Parathyroid adenoma (tissue), 2 donors: ENCODE measurements around the gene CNTN5.

Experiments
- H2AFZ ChIP-seq: fragments of 300-600 bp; sonication (generic); one replicate; pipeline ENCODE4 v1.7.0; 2017; ENCODE audit warnings: antibody characterized with exemption, mild to moderate bottlenecking
- H3K27ac ChIP-seq: fragments of 300-600 bp; sonication (generic); one replicate; pipeline ENCODE4 v1.7.0; 2017
- H3K27me3 ChIP-seq: fragments of 300-600 bp; sonication (generic); one replicate; pipeline ENCODE4 v1.7.0; 2017; ENCODE audit warnings: low read length; ENCODE audit not compliant: control insufficient read depth, insufficient read depth
- H3K36me3 ChIP-seq: fragments of 300-600 bp; sonication (generic); one replicate; pipeline ENCODE4 v1.7.0; 2017; ENCODE audit warnings: low read length; ENCODE audit not compliant: control insufficient read depth, insufficient read depth
- H3K4me1 ChIP-seq: fragments of 300-600 bp; sonication (generic); one replicate; pipeline ENCODE4 v1.7.0; 2017; ENCODE audit warnings: control low read depth
- H3K4me2 ChIP-seq: fragments of 300-600 bp; sonication (generic); one replicate; pipeline ENCODE4 v1.7.0; 2017; ENCODE audit warnings: low read length
- H3K4me3 ChIP-seq: fragments of 300-600 bp; sonication (generic); one replicate; pipeline ENCODE4 v1.7.0; 2017; ENCODE audit warnings: low read depth, low read length
- H3K79me2 ChIP-seq: fragments of 300-600 bp; sonication (generic); one replicate; pipeline ENCODE4 v1.7.0; 2017; ENCODE audit warnings: control low read depth
- H3K9ac ChIP-seq: fragments of 300-600 bp; sonication (generic); one replicate; pipeline ENCODE4 v1.7.0; 2017; ENCODE audit warnings: mild to moderate bottlenecking
- H3K9me3 ChIP-seq: fragments of 300-600 bp; sonication (generic); one replicate; pipeline ENCODE4 v1.7.0; 2017; ENCODE audit warnings: low read length; ENCODE audit not compliant: control insufficient read depth
- TF ChIP-seq, protein P1 (sequence below): fragments of 300-600 bp; sonication (generic); IDR thresholded peaks from one replicate; pipeline ENCODE4 v1.7.0; 2017; ENCODE audit warnings: antibody characterized with exemption, mild to moderate bottlenecking
- donor health status: primary hyperparathyroidism.

The CNTN5 gene

DNA sequence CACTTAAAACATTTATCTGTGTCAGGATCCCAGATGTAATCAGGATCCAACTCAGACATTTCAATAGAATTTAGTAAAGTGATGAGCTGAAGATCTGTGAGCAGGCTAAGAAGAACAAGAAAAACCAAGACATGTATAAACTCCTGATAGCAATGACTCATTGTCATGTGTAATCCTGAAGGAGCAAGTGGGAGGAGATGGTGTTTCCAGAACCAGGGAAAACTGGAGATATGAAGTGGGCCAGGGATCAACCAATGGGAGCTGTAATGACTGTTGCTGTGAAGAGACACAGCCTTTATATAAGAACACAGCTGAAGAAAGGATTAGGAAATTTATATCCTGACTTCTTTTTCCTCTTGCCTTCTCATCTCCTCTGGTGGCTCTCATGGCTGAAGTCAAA lies 983.8 kb downstream of the CNTN5 start:
- H3K9ac ChIP-seq, result no peak overlapping the region
- H3K4me3 ChIP-seq, result no peak overlapping the region
- H3K36me3 ChIP-seq, result no peaks in the 10 kb centered on the region
- H3K79me2 ChIP-seq, result no peaks in the 10 kb centered on the region
- no peak overlapping the region for H3K4me2 ChIP-seq
- H3K27me3 ChIP-seq, result no peaks in the 10 kb centered on the region
- no peaks in the 10 kb centered on the region for H3K9me3 ChIP-seq
- TF ChIP-seq, protein P1, sequence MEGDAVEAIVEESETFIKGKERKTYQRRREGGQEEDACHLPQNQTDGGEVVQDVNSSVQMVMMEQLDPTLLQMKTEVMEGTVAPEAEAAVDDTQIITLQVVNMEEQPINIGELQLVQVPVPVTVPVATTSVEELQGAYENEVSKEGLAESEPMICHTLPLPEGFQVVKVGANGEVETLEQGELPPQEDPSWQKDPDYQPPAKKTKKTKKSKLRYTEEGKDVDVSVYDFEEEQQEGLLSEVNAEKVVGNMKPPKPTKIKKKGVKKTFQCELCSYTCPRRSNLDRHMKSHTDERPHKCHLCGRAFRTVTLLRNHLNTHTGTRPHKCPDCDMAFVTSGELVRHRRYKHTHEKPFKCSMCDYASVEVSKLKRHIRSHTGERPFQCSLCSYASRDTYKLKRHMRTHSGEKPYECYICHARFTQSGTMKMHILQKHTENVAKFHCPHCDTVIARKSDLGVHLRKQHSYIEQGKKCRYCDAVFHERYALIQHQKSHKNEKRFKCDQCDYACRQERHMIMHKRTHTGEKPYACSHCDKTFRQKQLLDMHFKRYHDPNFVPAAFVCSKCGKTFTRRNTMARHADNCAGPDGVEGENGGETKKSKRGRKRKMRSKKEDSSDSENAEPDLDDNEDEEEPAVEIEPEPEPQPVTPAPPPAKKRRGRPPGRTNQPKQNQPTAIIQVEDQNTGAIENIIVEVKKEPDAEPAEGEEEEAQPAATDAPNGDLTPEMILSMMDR, result no peak
- no peaks in the 10 kb centered on the region for H3K4me1 ChIP-seq
- no peak overlapping the region for H3K27ac ChIP-seq
- H2AFZ ChIP-seq, result no peak overlapping the region

DNA sequence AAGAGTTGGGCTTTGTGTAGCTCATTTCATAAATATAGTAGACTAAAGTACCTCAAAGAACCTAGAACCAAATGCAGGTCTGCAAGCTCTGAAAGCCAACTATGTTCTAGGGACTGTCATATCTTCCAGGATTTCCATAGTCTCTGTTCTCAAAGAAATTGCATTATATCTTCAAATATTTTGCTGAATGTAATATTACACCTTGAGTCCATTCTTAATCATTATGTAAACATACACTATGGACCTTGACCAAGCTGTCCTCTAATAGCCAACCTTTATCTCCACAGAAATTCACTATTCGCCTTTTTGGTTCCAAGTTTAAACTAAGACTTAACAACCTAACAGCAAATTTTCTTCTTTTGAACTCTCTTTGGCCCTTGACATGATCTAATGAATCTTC lies 987.7 kb downstream of the CNTN5 start:
- no peak overlapping the region for H3K4me2 ChIP-seq
- no peaks in the 10 kb centered on the region for H3K79me2 ChIP-seq
- no peaks in the 10 kb centered on the region for H3K27me3 ChIP-seq
- no peak overlapping the region for H3K9ac ChIP-seq
- H2AFZ ChIP-seq, result no peak overlapping the region
- no peaks in the 10 kb centered on the region for H3K36me3 ChIP-seq
- no peak overlapping the region for H3K27ac ChIP-seq
- H3K9me3 ChIP-seq, result no peaks in the 10 kb centered on the region
- no peaks in the 10 kb centered on the region for H3K4me1 ChIP-seq
- TF ChIP-seq, protein P1, result no peak
- no peak overlapping the region for H3K4me3 ChIP-seq

DNA sequence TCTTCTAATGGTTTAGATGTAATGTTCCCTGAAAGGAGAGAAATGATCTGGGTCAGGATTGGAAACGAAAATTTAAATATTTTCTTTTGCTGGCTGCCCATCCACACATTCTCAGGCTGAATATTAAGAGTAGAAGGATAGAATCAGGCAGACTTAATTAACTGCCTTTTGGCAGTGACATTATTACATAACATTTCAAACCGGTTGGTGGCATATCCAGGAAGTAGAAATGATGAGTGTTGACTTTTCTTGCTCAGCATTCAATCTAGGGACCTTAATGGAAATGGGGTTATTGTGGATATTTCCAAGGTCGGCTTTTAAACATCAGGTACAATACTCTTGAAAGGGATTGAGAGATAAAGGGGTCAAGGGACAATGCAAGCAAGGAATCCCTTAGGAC lies 989.0 kb downstream of the CNTN5 start:
- no peaks in the 10 kb centered on the region for H3K4me1 ChIP-seq
- H3K4me2 ChIP-seq, result no peak overlapping the region
- no peaks in the 10 kb centered on the region for H3K36me3 ChIP-seq
- H3K9ac ChIP-seq, result no peak overlapping the region
- H3K79me2 ChIP-seq, result no peaks in the 10 kb centered on the region
- H3K27ac ChIP-seq, result no peak overlapping the region
- no peaks in the 10 kb centered on the region for H3K27me3 ChIP-seq
- H2AFZ ChIP-seq, result no peak overlapping the region
- TF ChIP-seq, protein P1, result no peak
- no peaks in the 10 kb centered on the region for H3K9me3 ChIP-seq
- H3K4me3 ChIP-seq, result no peak overlapping the region

DNA sequence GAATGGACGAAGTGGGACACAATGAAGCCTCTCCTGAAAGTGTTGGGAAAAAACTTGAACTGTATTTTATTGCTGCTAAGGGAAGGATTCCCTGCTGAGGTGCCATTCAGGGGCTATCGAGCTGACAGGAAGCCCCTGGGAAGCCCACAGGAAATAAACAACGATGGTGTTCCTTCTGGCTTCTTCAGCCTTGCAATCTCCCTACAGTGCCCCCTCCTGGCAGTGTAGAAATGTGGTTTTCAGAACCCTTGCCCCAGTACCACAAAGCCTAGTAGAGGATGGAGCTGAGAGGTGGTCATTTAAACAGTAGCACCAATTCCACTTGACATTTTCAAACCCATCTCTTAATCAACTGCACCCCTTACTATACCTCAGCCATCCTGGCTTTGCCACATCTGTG lies 989.6 kb downstream of the CNTN5 start:
- no peak overlapping the region for H3K4me2 ChIP-seq
- H2AFZ ChIP-seq, result no peak overlapping the region
- no peaks in the 10 kb centered on the region for H3K36me3 ChIP-seq
- H3K27me3 ChIP-seq, result no peaks in the 10 kb centered on the region
- TF ChIP-seq, protein P1, result no peak
- H3K9ac ChIP-seq, result no peak overlapping the region
- no peaks in the 10 kb centered on the region for H3K4me1 ChIP-seq
- H3K79me2 ChIP-seq, result no peaks in the 10 kb centered on the region
- no peak overlapping the region for H3K27ac ChIP-seq
- no peaks in the 10 kb centered on the region for H3K9me3 ChIP-seq
- H3K4me3 ChIP-seq, result no peak overlapping the region

DNA sequence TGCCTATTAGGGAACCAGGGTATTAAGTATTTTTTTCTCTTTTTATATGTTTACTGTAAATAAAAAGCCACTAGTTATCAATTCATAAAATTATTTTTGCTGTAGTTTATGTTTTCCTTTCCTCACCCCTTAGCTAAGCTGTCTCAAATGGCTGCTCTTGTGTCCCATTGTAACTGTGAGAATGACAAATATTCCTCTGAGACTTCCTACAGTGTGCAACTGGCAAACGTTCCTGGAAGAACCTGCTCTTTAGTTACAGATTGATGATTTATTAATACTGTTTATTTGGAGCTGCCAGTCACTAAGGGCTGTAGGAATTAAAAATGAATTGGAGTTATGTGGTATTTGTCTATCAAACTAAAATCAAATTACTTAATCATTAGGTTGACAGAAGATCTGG lies 990.9 kb downstream of the CNTN5 start:
- H3K27me3 ChIP-seq, result no peaks in the 10 kb centered on the region
- no peaks in the 10 kb centered on the region for H3K4me1 ChIP-seq
- TF ChIP-seq, protein P1, result no peak
- H3K9me3 ChIP-seq, result no peaks in the 10 kb centered on the region
- no peaks in the 10 kb centered on the region for H3K79me2 ChIP-seq
- H3K4me3 ChIP-seq, result no peak overlapping the region
- no peak overlapping the region for H3K27ac ChIP-seq
- H3K9ac ChIP-seq, result no peak overlapping the region
- no peak overlapping the region for H3K4me2 ChIP-seq
- H3K36me3 ChIP-seq, result no peaks in the 10 kb centered on the region
- no peak overlapping the region for H2AFZ ChIP-seq
